ENCODE data around the gene ORC5.
A peak's percentile ranks its signal among the peaks of the same experiment; 100 is the strongest.
"Not testable (repeated sequence)": the region's sequence is repeated elsewhere in the genome, so short reads cannot be mapped to it uniquely, and the experiment has no call there.

Gene ORC5

GRCh38 chr7:104207731-104208420, at the start of gene ORC5:
ORC5 (minus strand) TSS chr7:104208013; CDS start chr7:104207904, 109 bp downstream.
- DNase-seq (ENCODE audit: low read depth), result peak; percentile 69

GRCh38 chr7:104255616-104256015, 47.8 kb upstream of the ORC5 start:
- no peak for DNase-seq (ENCODE audit: low read depth)

GRCh38 chr7:104255194-104255593, 47.4 kb upstream of the ORC5 start:
- no peak for DNase-seq (ENCODE audit: low read depth)

- DNase-seq (ENCODE audit: low read depth), result no peak
These were observed 46.9 kb upstream of the ORC5 start for GRCh38 chr7:104254696-104255095.

- no peak for DNase-seq (ENCODE audit: low read depth)
These were observed 44.8 kb upstream of the ORC5 start for GRCh38 chr7:104252409-104253134.

GRCh38 chr7:104242638-104243037, 34.8 kb upstream of the ORC5 start:
- DNase-seq (ENCODE audit: low read depth), result no peak

- DNase-seq (ENCODE audit: low read depth), result no peak
These were observed 33.9 kb upstream of the ORC5 start for GRCh38 chr7:104241538-104242209.

- no peak for DNase-seq (ENCODE audit: low read depth)
These were observed 33.3 kb upstream of the ORC5 start for GRCh38 chr7:104241135-104241534.

GRCh38 chr7:104240401-104240800, 32.6 kb upstream of the ORC5 start:
- DNase-seq (ENCODE audit: low read depth), result no peak

GRCh38 chr7:104234990-104235389, 27.2 kb upstream of the ORC5 start:
- not testable (repeated sequence) for DNase-seq (ENCODE audit: low read depth)

- no peak for DNase-seq (ENCODE audit: low read depth)
These were observed 23.5 kb upstream of the ORC5 start for GRCh38 chr7:104231054-104232046.

- no peak for DNase-seq (ENCODE audit: low read depth)
These were observed 22.8 kb upstream of the ORC5 start for GRCh38 chr7:104230606-104231005.

- no peak for DNase-seq (ENCODE audit: low read depth)
These were observed 20.6 kb upstream of the ORC5 start for GRCh38 chr7:104228442-104228841.

GRCh38 chr7:104225451-104225850, 17.6 kb upstream of the ORC5 start:
- DNase-seq (ENCODE audit: low read depth), result no peak

- no peak for DNase-seq (ENCODE audit: low read depth)
These were observed 9.8 kb upstream of the ORC5 start for GRCh38 chr7:104217620-104218019.

- DNase-seq (ENCODE audit: low read depth), result no peak
These were observed 1.2 kb upstream of the ORC5 start for GRCh38 chr7:104209063-104209462.

- DNase-seq (ENCODE audit: low read depth), result no peak
These were observed 588 bp upstream of the ORC5 start for GRCh38 chr7:104208421-104208780.

- DNase-seq (ENCODE audit: low read depth), result no peak
These were observed 474 bp downstream of the ORC5 start for GRCh38 chr7:104207348-104207730.

- DNase-seq (ENCODE audit: low read depth), result no peak
These were observed 972 bp downstream of the ORC5 start for GRCh38 chr7:104206841-104207240.

GRCh38 chr7:104198673-104199278, 9.0 kb downstream of the ORC5 start:
- no peak for DNase-seq (ENCODE audit: low read depth)

- DNase-seq (ENCODE audit: low read depth), result no peak
These were observed 11.7 kb downstream of the ORC5 start for GRCh38 chr7:104196161-104196560.

- no peak for DNase-seq (ENCODE audit: low read depth)
These were observed 15.4 kb downstream of the ORC5 start for GRCh38 chr7:104192434-104192833.

All from stimulated activated CD8-positive, alpha-beta memory T cell treated with anti-CD3 and anti-CD28 coated beads, Interleukin-4, amount 100 ng/mL, for 24 hours (primary cell).